ENCODE measurements around the gene CDK14.

The CDK14 gene

GRCh38 chr7:91080351-91080750 is 484.2 kb downstream of the CDK14 start:
- H3K36me3 Mint-ChIP-seq: peaks cover 11 to 14% of the 10 kb centered on the region in 2 donors
- ATAC-seq (replicated peaks) (no peak), DNase-seq (no peak)
- peaks cover 9 to 13% of the 10 kb centered on the region in 2 donors for H3K4me1 Mint-ChIP-seq
- H3K27me3 Mint-ChIP-seq: no peaks in the 10 kb centered on the region
- H3K4me3 Mint-ChIP-seq: no peak overlapping the region
- no peak overlapping the region for H3K27ac Mint-ChIP-seq
- peaks cover 2 to 4% of the 10 kb centered on the region in 2 donors for H3K9me3 Mint-ChIP-seq

GRCh38 chr7:91082038-91082437 is 485.9 kb downstream of the CDK14 start:
- no peak overlapping the region for H3K4me3 Mint-ChIP-seq
- no peak for DNase-seq
- H3K27ac Mint-ChIP-seq: no peak overlapping the region
- ATAC-seq (replicated peaks): no peak
- no peaks in the 10 kb centered on the region for H3K27me3 Mint-ChIP-seq
- no peaks in the 10 kb centered on the region for H3K9me3 Mint-ChIP-seq
- H3K36me3 Mint-ChIP-seq: peaks cover 13 to 15% of the 10 kb centered on the region in 2 donors
- H3K4me1 Mint-ChIP-seq: peaks cover 9 to 13% of the 10 kb centered on the region in 2 donors

GRCh38 chr7:91082852-91083495 is 486.9 kb downstream of the CDK14 start:
- DNase-seq: no peak
- H3K9me3 Mint-ChIP-seq: no peaks in the 10 kb centered on the region
- no peak overlapping the region for H3K27ac Mint-ChIP-seq
- ATAC-seq (replicated peaks): no peak
- H3K36me3 Mint-ChIP-seq: peaks cover 13 to 15% of the 10 kb centered on the region in 2 donors
- no peaks in the 10 kb centered on the region for H3K27me3 Mint-ChIP-seq
- peaks cover 9 to 13% of the 10 kb centered on the region in 2 donors for H3K4me1 Mint-ChIP-seq
- H3K4me3 Mint-ChIP-seq: no peak overlapping the region

- Mint-ChIP-seq H3K4me1 (peaks cover 9 to 13% of the 10 kb centered on the region in 2 donors), H3K9me3 (no peaks in the 10 kb centered on the region), H3K27me3 (no peaks in the 10 kb centered on the region), H3K27ac (no peak overlapping the region), H3K36me3 (peaks cover 13 to 15% of the 10 kb centered on the region in 2 donors), H3K4me3 (no peak overlapping the region)
- ATAC-seq (replicated peaks) (no peak), DNase-seq (no peak)
Observed at GRCh38 chr7:91083855-91084644, 487.9 kb downstream of the CDK14 start.

GRCh38 chr7:91085175-91085574 is 489.1 kb downstream of the CDK14 start:
- Mint-ChIP-seq H3K27ac (no peak overlapping the region), H3K4me1 (peaks cover 11 to 13% of the 10 kb centered on the region in 2 donors), H3K36me3 (peaks cover 13 to 15% of the 10 kb centered on the region in 2 donors), H3K4me3 (no peak overlapping the region), H3K9me3 (no peaks in the 10 kb centered on the region), H3K27me3 (no peaks in the 10 kb centered on the region)
- DNase-seq (no peak), ATAC-seq (replicated peaks) (no peak)

- Mint-ChIP-seq H3K4me1 (peaks cover 11% of the 10 kb centered on the region in 2 donors), H3K27ac (no peak overlapping the region), H3K36me3 (peaks cover 13 to 15% of the 10 kb centered on the region in 2 donors)
Observed at GRCh38 chr7:91086200-91086599, 490.1 kb downstream of the CDK14 start.

GRCh38 chr7:91088156-91088555 is 492.0 kb downstream of the CDK14 start:
- Mint-ChIP-seq H3K27me3 (no peaks in the 10 kb centered on the region), H3K27ac (no peak overlapping the region), H3K4me3 (no peak overlapping the region), H3K36me3 (peaks cover 18 to 26% of the 10 kb centered on the region in 2 donors), H3K9me3 (no peaks in the 10 kb centered on the region), H3K4me1 (peaks cover 0 to 12% of the 10 kb centered on the region in 2 donors)
- no peak for ATAC-seq (replicated peaks)
- DNase-seq: no peak

More at GRCh38 chr7:91086200-91086599, 490.1 kb downstream of the CDK14 start:
- Mint-ChIP-seq H3K4me3 (no peak overlapping the region), H3K9me3 (no peaks in the 10 kb centered on the region), H3K27me3 (no peaks in the 10 kb centered on the region)
- DNase-seq (no peak), ATAC-seq (replicated peaks) (no peak)

- Mint-ChIP-seq H3K4me3 (no peak overlapping the region), H3K27me3 (no peaks in the 10 kb centered on the region), H3K9me3 (no peaks in the 10 kb centered on the region), H3K27ac (no peak overlapping the region), H3K36me3 (peaks cover 18 to 25% of the 10 kb centered on the region in 2 donors), H3K4me1 (peaks cover 0 to 13% of the 10 kb centered on the region in 2 donors)
- ATAC-seq (replicated peaks) (no peak), DNase-seq (no peak)
Observed at GRCh38 chr7:91088691-91089090, 492.6 kb downstream of the CDK14 start.

- peak; percentile 29 to 55 for ATAC-seq (replicated peaks)
- Mint-ChIP-seq H3K4me3 (peak overlapping the region; percentile 36 to 51), H3K27me3 (no peaks in the 10 kb centered on the region), H3K36me3 (peaks cover 17 to 26% of the 10 kb centered on the region in 2 donors), H3K27ac (no peak overlapping the region), H3K4me1 (peaks cover 0 to 9% of the 10 kb centered on the region in 2 donors), H3K9me3 (no peaks in the 10 kb centered on the region)
- DNase-seq: peak; percentile 4
Observed at GRCh38 chr7:91089382-91089963, 493.4 kb downstream of the CDK14 start.

- DNase-seq (no peak), ATAC-seq (replicated peaks) (no peak)
- Mint-ChIP-seq H3K4me3 (no peak overlapping the region), H3K27me3 (no peaks in the 10 kb centered on the region), H3K4me1 (peaks cover 0 to 7% of the 10 kb centered on the region in 2 donors), H3K27ac (no peak overlapping the region), H3K36me3 (peaks cover 18 to 27% of the 10 kb centered on the region in 2 donors), H3K9me3 (peaks cover 0 to 2% of the 10 kb centered on the region in 2 donors)
Observed at GRCh38 chr7:91090684-91091083, 494.6 kb downstream of the CDK14 start.

- H3K36me3 Mint-ChIP-seq: peaks cover 18 to 30% of the 10 kb centered on the region in 2 donors
- peaks cover 0 to 7% of the 10 kb centered on the region in 2 donors for H3K4me1 Mint-ChIP-seq
- peaks cover 0 to 2% of the 10 kb centered on the region in 2 donors for H3K9me3 Mint-ChIP-seq
- H3K27me3 Mint-ChIP-seq: no peaks in the 10 kb centered on the region
- DNase-seq (no peak), ATAC-seq (replicated peaks) (no peak)
- H3K27ac Mint-ChIP-seq: no peak overlapping the region
- no peak overlapping the region for H3K4me3 Mint-ChIP-seq
Observed at GRCh38 chr7:91091631-91092030, 495.5 kb downstream of the CDK14 start.

GRCh38 chr7:91093181-91093580 is 497.1 kb downstream of the CDK14 start:
- H3K4me3 Mint-ChIP-seq: no peak overlapping the region
- no peaks in the 10 kb centered on the region for H3K27me3 Mint-ChIP-seq
- peaks cover 0 to 7% of the 10 kb centered on the region in 2 donors for H3K4me1 Mint-ChIP-seq
- peaks cover 18 to 30% of the 10 kb centered on the region in 2 donors for H3K36me3 Mint-ChIP-seq
- H3K27ac Mint-ChIP-seq: no peak overlapping the region
- ATAC-seq (replicated peaks): no peak
- no peak for DNase-seq
- H3K9me3 Mint-ChIP-seq: peaks cover 0 to 2% of the 10 kb centered on the region in 2 donors

GRCh38 chr7:91098566-91098965 is 502.4 kb downstream of the CDK14 start:
- ATAC-seq (replicated peaks) (no peak), DNase-seq (no peak)
- no peak overlapping the region for H3K27ac Mint-ChIP-seq
- no peaks in the 10 kb centered on the region for H3K27me3 Mint-ChIP-seq
- H3K9me3 Mint-ChIP-seq: peaks cover 0 to 4% of the 10 kb centered on the region in 2 donors
- no peak overlapping the region for H3K4me3 Mint-ChIP-seq
- H3K36me3 Mint-ChIP-seq: peaks cover 17 to 27% of the 10 kb centered on the region in 2 donors
- H3K4me1 Mint-ChIP-seq: peaks cover 9 to 16% of the 10 kb centered on the region in 2 donors

- no peak for ATAC-seq (replicated peaks)
- Mint-ChIP-seq H3K36me3 (peaks cover 19 to 34% of the 10 kb centered on the region in 2 donors), H3K27me3 (no peaks in the 10 kb centered on the region), H3K9me3 (peaks cover 0 to 2% of the 10 kb centered on the region in 2 donors), H3K27ac (no peak overlapping the region), H3K4me3 (no peak overlapping the region), H3K4me1 (peaks cover 10 to 16% of the 10 kb centered on the region in 2 donors)
- DNase-seq: no peak
Observed at GRCh38 chr7:91103363-91103762, 507.2 kb downstream of the CDK14 start.

Measured in stimulated activated naive B cell treated with anti-CD40 and anti-IgM and Interleukin-4, amounts not matched to agents 10 μg/mL and 1 μg/mL and 100 μg/mL, for 72 hours (primary cell).